ENCODE data around the gene BUD23. TPM values are rescaled to one million over a fixed set of nuclear protein-coding genes. Genes with fewer than 3 reads are reported as not detected.
A peak's percentile ranks its signal among the peaks of the same experiment; 100 is the strongest.

BUD23 gene
- total and polyA plus RNA-seq, 9 of the 15 experiments (the other 6 are each of a cell fraction or from before 2014, with no cell fraction given), result 79.5 to 270 (median 150) TPM

GRCh38 chr7:73683056-73683787 is at the start of gene BUD23, which contains the start of gene DNAJC30 (continued):
- TF ChIP-seq, protein P1, sequence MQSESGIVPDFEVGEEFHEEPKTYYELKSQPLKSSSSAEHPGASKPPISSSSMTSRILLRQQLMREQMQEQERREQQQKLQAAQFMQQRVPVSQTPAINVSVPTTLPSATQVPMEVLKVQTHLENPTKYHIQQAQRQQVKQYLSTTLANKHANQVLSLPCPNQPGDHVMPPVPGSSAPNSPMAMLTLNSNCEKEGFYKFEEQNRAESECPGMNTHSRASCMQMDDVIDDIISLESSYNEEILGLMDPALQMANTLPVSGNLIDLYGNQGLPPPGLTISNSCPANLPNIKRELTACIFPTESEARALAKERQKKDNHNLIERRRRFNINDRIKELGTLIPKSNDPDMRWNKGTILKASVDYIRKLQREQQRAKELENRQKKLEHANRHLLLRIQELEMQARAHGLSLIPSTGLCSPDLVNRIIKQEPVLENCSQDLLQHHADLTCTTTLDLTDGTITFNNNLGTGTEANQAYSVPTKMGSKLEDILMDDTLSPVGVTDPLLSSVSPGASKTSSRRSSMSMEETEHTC (IDR thresholded peaks at IDR 0.05), result no peak
- TF ChIP-seq RFX1 (IDR thresholded peaks at IDR 0.05) (no peak; the same call in 1 of the 2 replicates), ZBTB33 (CRISPR knock-in tag; IDR thresholded peaks at IDR 0.05) (no peak), ZNF165 (CRISPR knock-in tag; IDR thresholded peaks at IDR 0.05; ENCODE audit: borderline replicate concordance) (no peak), ZNF584 (CRISPR knock-in tag; IDR thresholded peaks at IDR 0.05; ENCODE audit: low read depth) (no peak), ELF2 (CRISPR knock-in tag; IDR thresholded peaks at IDR 0.05) (no peak), CBX1 (IDR thresholded peaks at IDR 0.05; ENCODE audit: low read depth) (0 out of 2 replicates have a peak, but pooled peaks have one; percentile 9), FUS (optimal IDR thresholded peaks at IDR 0.05; ENCODE audit: low read depth, low read length) (no peak), MTF1 (CRISPR knock-in tag; IDR thresholded peaks at IDR 0.05; ENCODE audit: borderline replicate concordance) (no peak), BACH1 (tag; IDR thresholded peaks at IDR 0.05) (no peak), ZNF212 (CRISPR knock-in tag; IDR thresholded peaks at IDR 0.05) (peak; percentile 72; the same call in 1 of the 2 replicates), TSHZ1 (CRISPR knock-in tag; IDR thresholded peaks at IDR 0.05) (no peak), KLF6 (CRISPR knock-in tag; IDR thresholded peaks at IDR 0.05; ENCODE audit: borderline replicate concordance) (0 out of 2 replicates have a peak, but pooled peaks have one; percentile 35), BRD9 (IDR thresholded peaks at IDR 0.05; ENCODE audit: low read depth, partially characterized antibody) (no peak), GTF2E2 (tag; IDR thresholded peaks at IDR 0.05) (0 out of 2 replicates have a peak, but pooled peaks have one; percentile 49), RHOXF2B (CRISPR knock-in tag; conservative IDR thresholded peaks at IDR 0.05) (no peak)
- TF ChIP-seq, protein P2, sequence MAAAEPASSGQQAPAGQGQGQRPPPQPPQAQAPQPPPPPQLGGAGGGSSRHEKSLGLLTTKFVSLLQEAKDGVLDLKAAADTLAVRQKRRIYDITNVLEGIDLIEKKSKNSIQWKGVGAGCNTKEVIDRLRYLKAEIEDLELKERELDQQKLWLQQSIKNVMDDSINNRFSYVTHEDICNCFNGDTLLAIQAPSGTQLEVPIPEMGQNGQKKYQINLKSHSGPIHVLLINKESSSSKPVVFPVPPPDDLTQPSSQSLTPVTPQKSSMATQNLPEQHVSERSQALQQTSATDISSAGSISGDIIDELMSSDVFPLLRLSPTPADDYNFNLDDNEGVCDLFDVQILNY (CRISPR knock-in tag; IDR thresholded peaks at IDR 0.05), result no peak
- TF ChIP-seq, protein P3, sequence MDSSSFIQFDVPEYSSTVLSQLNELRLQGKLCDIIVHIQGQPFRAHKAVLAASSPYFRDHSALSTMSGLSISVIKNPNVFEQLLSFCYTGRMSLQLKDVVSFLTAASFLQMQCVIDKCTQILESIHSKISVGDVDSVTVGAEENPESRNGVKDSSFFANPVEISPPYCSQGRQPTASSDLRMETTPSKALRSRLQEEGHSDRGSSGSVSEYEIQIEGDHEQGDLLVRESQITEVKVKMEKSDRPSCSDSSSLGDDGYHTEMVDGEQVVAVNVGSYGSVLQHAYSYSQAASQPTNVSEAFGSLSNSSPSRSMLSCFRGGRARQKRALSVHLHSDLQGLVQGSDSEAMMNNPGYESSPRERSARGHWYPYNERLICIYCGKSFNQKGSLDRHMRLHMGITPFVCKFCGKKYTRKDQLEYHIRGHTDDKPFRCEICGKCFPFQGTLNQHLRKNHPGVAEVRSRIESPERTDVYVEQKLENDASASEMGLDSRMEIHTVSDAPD (CRISPR knock-in tag; IDR thresholded peaks at IDR 0.05), result no peak
